LNCAP (cell line): ENCODE data around the gene KRT81.

Source experiments
- TF ChIP-seq, protein P1 (sequence below): fragments of 450-650 bp; IDR thresholded peaks from 2 replicates; pipeline ENCODE4 v1.5.1; 2017; ENCODE audit warnings: mild to moderate bottlenecking

The KRT81 gene

DNA sequence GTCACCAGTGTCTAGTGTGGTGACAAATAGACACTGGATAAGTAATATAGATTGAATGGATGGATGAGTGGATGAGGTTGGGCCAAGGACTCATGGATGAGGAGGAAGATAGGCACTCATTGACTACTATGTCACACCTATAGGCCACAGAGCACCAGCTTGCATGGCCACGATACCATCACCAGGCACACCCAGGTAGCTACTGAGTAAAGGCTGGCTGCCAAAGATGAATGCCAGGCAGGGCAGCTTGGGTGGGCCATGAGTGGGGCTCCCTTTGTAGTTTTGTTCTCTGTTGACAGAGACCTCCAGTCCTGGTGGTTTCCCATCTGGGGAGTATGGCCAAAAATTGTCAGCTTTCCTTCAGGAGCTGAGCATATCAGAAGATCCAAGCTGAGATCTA is 41.0 kb upstream of the KRT81 start:
- TF ChIP-seq, protein P1, sequence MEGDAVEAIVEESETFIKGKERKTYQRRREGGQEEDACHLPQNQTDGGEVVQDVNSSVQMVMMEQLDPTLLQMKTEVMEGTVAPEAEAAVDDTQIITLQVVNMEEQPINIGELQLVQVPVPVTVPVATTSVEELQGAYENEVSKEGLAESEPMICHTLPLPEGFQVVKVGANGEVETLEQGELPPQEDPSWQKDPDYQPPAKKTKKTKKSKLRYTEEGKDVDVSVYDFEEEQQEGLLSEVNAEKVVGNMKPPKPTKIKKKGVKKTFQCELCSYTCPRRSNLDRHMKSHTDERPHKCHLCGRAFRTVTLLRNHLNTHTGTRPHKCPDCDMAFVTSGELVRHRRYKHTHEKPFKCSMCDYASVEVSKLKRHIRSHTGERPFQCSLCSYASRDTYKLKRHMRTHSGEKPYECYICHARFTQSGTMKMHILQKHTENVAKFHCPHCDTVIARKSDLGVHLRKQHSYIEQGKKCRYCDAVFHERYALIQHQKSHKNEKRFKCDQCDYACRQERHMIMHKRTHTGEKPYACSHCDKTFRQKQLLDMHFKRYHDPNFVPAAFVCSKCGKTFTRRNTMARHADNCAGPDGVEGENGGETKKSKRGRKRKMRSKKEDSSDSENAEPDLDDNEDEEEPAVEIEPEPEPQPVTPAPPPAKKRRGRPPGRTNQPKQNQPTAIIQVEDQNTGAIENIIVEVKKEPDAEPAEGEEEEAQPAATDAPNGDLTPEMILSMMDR: no peak

- TF ChIP-seq, protein P1: no peak
Observed at GRCh38 chr12:52331833-52332232, 40.5 kb upstream of the KRT81 start.

DNA sequence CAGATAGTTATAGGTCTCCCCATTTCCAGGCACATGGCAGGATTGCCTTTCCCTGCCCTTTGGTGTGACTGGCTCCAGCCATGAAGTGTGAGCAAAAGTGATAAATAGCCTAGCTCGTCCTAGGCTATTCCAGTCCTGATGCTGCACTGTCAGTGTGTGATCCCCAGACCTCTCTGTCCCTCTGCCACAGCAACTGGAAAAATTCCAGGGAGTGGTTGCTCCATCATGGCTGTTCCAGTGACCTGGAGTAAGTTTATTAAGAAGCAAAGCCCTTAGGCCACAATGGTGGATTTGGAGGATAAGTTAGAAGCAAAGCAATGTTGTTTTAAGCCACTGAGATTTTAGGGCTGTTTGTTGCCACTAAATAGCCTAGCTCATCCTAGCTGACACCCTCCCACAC is 39.7 kb upstream of the KRT81 start:
- TF ChIP-seq, protein P1: no peak

DNA sequence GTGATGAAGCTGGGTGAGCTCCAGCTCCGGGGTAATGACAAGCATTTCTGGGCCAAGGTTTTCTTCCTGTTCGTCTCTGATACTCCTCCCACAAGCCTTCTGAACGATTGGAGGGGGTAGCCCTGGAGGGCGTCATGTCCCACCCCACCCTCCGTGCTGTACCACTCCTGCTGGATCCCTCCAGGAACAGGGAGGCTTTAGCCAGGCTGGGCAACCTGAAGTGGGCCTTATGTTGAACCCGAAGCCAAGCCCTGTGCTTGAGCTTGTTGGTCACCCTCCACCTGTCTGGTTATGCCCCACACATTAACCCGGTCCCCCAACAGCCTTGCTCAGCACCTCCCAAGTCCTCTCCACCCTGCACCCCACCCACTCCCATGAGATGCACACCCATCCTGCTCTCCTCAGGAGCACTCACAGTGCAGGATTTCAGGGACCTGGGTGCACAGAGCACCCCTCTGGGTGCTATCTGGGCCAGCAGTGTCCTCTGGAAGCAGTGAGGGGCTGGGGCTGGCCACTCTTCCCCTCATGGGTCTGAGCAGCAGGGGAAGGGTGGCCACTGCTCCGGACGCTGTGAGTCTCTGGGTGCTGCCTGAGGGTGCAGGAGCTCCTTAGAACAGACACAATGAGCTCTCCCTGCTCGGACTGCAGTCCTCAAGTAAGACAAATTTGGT is 36.6 kb upstream of the KRT81 start:
- TF ChIP-seq, protein P1: no peak

GRCh38 chr12:52327052-52327829 is 35.9 kb upstream of the KRT81 start:
- TF ChIP-seq, protein P1: peak; percentile 98

DNA sequence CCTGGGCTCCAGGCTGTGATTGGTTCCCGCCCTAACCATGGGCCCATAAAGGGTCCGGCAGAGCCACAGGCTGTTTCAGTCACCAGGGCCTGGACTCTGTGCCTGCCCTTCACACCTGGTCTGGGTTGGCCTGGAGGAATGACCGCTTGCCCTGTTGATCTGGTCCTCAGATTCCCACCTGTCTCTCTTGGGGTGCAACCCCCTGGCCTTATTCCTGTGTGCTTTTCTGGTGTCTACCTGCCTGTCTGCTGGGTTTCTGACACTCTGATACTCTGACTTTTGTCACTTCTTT is 32.8 kb upstream of the KRT81 start:
- TF ChIP-seq, protein P1: no peak

GRCh38 chr12:52323416-52324152 is 32.2 kb upstream of the KRT81 start:
- TF ChIP-seq, protein P1: no peak
